IMR-90 (cell line): Measurements from ENCODE around the gene GSG1L. TPM values are rescaled to one million over a fixed set of nuclear protein-coding genes. Genes with fewer than 3 reads are reported as not detected.

Experiments
- ATAC-seq: fragments of 200-7000 bp; cut with Tn5 transposase; 2 replicates; pipeline ENCODE4 v1.9.1; 2020; ENCODE audit warnings: low read depth, mild to moderate bottlenecking, moderate library complexity
- BruUV-seq: library from RNA; stranded (reverse); fragments of 400-500 nt; replicated peaks from 2 replicates; lab custom pipeline; 2021; lab: Mats Ljungman, UMichigan
- CTCF ChIA-PET: fragments of 300-600 bp; formaldehyde crosslinking; extraction: SDS; loops from one replicate; lab custom pipeline; 2021; ENCODE audit warnings: antibody characterized with exemption; lab: Yijun Ruan, JAX
- POLR2A ChIA-PET: fragments of 300-600 bp; sonication (Branson Sonifier 250); formaldehyde crosslinking; loops from one replicate; lab custom pipeline; 2022; ENCODE audit warnings: antibody characterized with exemption; ENCODE audit not compliant: unreplicated experiment; lab: Charles Lee
- DNase-seq: peaks from one replicate; pipeline ENCODE4 v3.0.0; 2013
- H2AFZ ChIP-seq: replicated peaks from 2 replicates; pipeline ENCODE3; 2013; ENCODE audit warnings: low read length, mild to moderate bottlenecking; ENCODE audit not compliant: poor library complexity
- H2AK5ac ChIP-seq: 2 replicates; pipeline ENCODE4 v1.6.1; 2013; ENCODE audit warnings: low read depth, low read length, inconsistent platforms
- H2AK9ac ChIP-seq: replicated peaks from 2 replicates; pipeline ENCODE3; 2013; ENCODE audit warnings: mild to moderate bottlenecking, low read depth, low read length, moderate library complexity; ENCODE audit not compliant: poor library complexity
- H2BK120ac ChIP-seq: 2 replicates; pipeline ENCODE4 v1.6.1; 2013; ENCODE audit warnings: low read depth, low read length, inconsistent platforms
- H2BK15ac ChIP-seq: 3 replicates; pipeline ENCODE4 v1.6.1; 2013; ENCODE audit warnings: low read depth, low read length, inconsistent platforms
- H2BK20ac ChIP-seq: 2 replicates; pipeline ENCODE4 v1.6.1; 2013; ENCODE audit warnings: low read depth, mild to moderate bottlenecking, inconsistent platforms, low read length, moderate library complexity
- H2BK5ac ChIP-seq: 2 replicates; pipeline ENCODE4 v1.6.1; 2013; ENCODE audit warnings: mild to moderate bottlenecking, low read depth, low read length, inconsistent platforms; ENCODE audit not compliant: poor library complexity, severe bottlenecking
- H3K14ac ChIP-seq: replicated peaks from 2 replicates; pipeline ENCODE4 v1.6.1; 2013; ENCODE audit warnings: low read depth, low read length, inconsistent platforms
- H3K18ac ChIP-seq: 2 replicates; pipeline ENCODE4 v1.6.1; 2013; ENCODE audit warnings: low read depth, low read length, control low read depth
- H3K23ac ChIP-seq: 2 replicates; pipeline ENCODE4 v1.6.1; 2013; ENCODE audit warnings: low read depth, low read length, inconsistent platforms
- H3K27ac ChIP-seq: 2 replicates; pipeline ENCODE4 v1.5.1; 2013; ENCODE audit warnings: mild to moderate bottlenecking, control low read depth, low read length; ENCODE audit not compliant: insufficient read depth
- H3K27me3 ChIP-seq: 2 replicates; pipeline ENCODE4 v1.6.1; 2013; ENCODE audit warnings: low read length; ENCODE audit not compliant: control insufficient read depth, insufficient read depth
- H3K36me3 ChIP-seq: 2 replicates; pipeline ENCODE4 v1.6.1; 2013; ENCODE audit warnings: low read length, mixed read lengths; ENCODE audit not compliant: control insufficient read depth, insufficient read depth
- H3K4ac ChIP-seq: 2 replicates; pipeline ENCODE4 v1.6.1; 2013; ENCODE audit warnings: low read depth, low read length, inconsistent platforms
- H3K4me1 ChIP-seq: 2 replicates; pipeline ENCODE4 v1.6.1; 2013; ENCODE audit warnings: low read length, mixed read lengths; ENCODE audit not compliant: control insufficient read depth, insufficient read depth
- H3K4me2 ChIP-seq: 2 replicates; pipeline ENCODE4 v1.6.1; 2013; ENCODE audit warnings: low read depth, mild to moderate bottlenecking, control low read depth, low read length, moderate library complexity
- H3K4me3 ChIP-seq: 2 replicates; pipeline ENCODE4 v1.5.1; 2013; ENCODE audit warnings: low read depth, mild to moderate bottlenecking, control low read depth, low read length, moderate library complexity; ENCODE audit not compliant: insufficient read depth
- H3K56ac ChIP-seq: 2 replicates; pipeline ENCODE4 v1.6.1; 2013; ENCODE audit warnings: low read length, inconsistent platforms; ENCODE audit not compliant: insufficient read depth; ENCODE audit errors: extremely low read depth
- H3K79me1 ChIP-seq, 2 experiments: 2 replicates each; pipeline ENCODE4 v1.6.1; 2013; ENCODE audit warnings: low read length in 2 of 2, inconsistent platforms in 1 of 2, low read depth in 1 of 2
- H3K9ac ChIP-seq: 2 replicates; pipeline ENCODE4 v1.6.1; 2013; ENCODE audit warnings: low read depth, low read length, control low read depth
- H3K9me1 ChIP-seq: 2 replicates; pipeline ENCODE4 v1.6.1; 2013; ENCODE audit warnings: low read length, inconsistent platforms; ENCODE audit not compliant: insufficient read depth
- H3K9me3 ChIP-seq: 2 replicates; pipeline ENCODE4 v1.6.1; 2013; ENCODE audit warnings: low read length; ENCODE audit not compliant: control insufficient read depth, insufficient read depth
- H4K20me1 ChIP-seq: 2 replicates; pipeline ENCODE4 v1.6.1; 2013; ENCODE audit warnings: low read length, inconsistent platforms; ENCODE audit not compliant: insufficient read depth
- H4K5ac ChIP-seq: 2 replicates; pipeline ENCODE4 v1.6.1; 2013; ENCODE audit warnings: mild to moderate bottlenecking, low read depth, low read length, control low read depth
- H4K8ac ChIP-seq, 2 experiments: 2 replicates each; pipeline ENCODE4 v1.6.1; 2013; ENCODE audit warnings: low read depth in 2 of 2, low read length in 2 of 2, control low read depth in 1 of 2, inconsistent platforms in 1 of 2
- H4K91ac ChIP-seq: 2 replicates; pipeline ENCODE4 v1.6.1; 2013; ENCODE audit warnings: low read depth, low read length, inconsistent platforms; ENCODE audit not compliant: insufficient read depth
- BHLHE40 ChIP-seq: fragments of 150-350 bp; IDR thresholded peaks from 2 replicates; pipeline ENCODE4 v1.6.1; 2016; ENCODE audit warnings: mild to moderate bottlenecking, low read depth, low read length
- CEBPB ChIP-seq: IDR thresholded peaks from 2 replicates; pipeline ENCODE4 v1.6.1; 2012; ENCODE audit warnings: low read depth, low read length, improper control_type of control experiment
- CHD1 ChIP-seq: IDR thresholded peaks from 2 replicates; pipeline ENCODE4 v1.6.1; 2012; ENCODE audit warnings: low read depth, low read length, improper control_type of control experiment
- ELK1 ChIP-seq: fragments of 150-350 bp; IDR thresholded peaks from 2 replicates; pipeline ENCODE4 v1.6.1; 2016; ENCODE audit warnings: low read depth, mild to moderate bottlenecking, low read length, moderate library complexity, borderline replicate concordance
- FOS ChIP-seq: fragments of 150-350 bp; IDR thresholded peaks from 2 replicates; pipeline ENCODE4 v1.6.1; 2016; ENCODE audit warnings: low read depth, low read length
- MAFK ChIP-seq: IDR thresholded peaks from 2 replicates; pipeline ENCODE4 v1.6.1; 2012; ENCODE audit warnings: low read depth, low read length, improper control_type of control experiment
- MAZ ChIP-seq: IDR thresholded peaks from 2 replicates; pipeline ENCODE4 v1.6.1; 2012; ENCODE audit warnings: low read depth, mild to moderate bottlenecking, low read length, improper control_type of control experiment, moderate library complexity, borderline replicate concordance
- MXI1 ChIP-seq: IDR thresholded peaks from 2 replicates; pipeline ENCODE4 v1.6.1; 2012; ENCODE audit warnings: low read depth, mild to moderate bottlenecking, low read length, moderate library complexity, borderline replicate concordance
- NFE2L2 ChIP-seq: fragments of 150-350 bp; IDR thresholded peaks from 2 replicates; pipeline ENCODE4 v1.6.1; 2016; ENCODE audit warnings: low read depth, mild to moderate bottlenecking, low read length
- POLR2A ChIP-seq: IDR thresholded peaks from 2 replicates; pipeline ENCODE4 v1.6.1; 2012; ENCODE audit warnings: mild to moderate bottlenecking, low read depth, low read length
- RAD21 ChIP-seq: IDR thresholded peaks from 2 replicates; pipeline ENCODE4 v1.6.1; 2012; ENCODE audit warnings: low read length, improper control_type of control experiment
- RCOR1 ChIP-seq: IDR thresholded peaks from 2 replicates; pipeline ENCODE4 v1.6.1; 2012; ENCODE audit warnings: mild to moderate bottlenecking, low read length, improper control_type of control experiment; ENCODE audit not compliant: insufficient replicate concordance
- RFX5 ChIP-seq: IDR thresholded peaks from 2 replicates; pipeline ENCODE4 v1.8.0; 2012; ENCODE audit warnings: low read depth, mild to moderate bottlenecking, low read length, moderate library complexity
- SMC3 ChIP-seq: fragments of 150-350 bp; IDR thresholded peaks from 2 replicates; pipeline ENCODE4 v1.6.1; 2016; ENCODE audit warnings: low read depth, mild to moderate bottlenecking, antibody characterized with exemption, low read length, moderate library complexity
- USF2 ChIP-seq: fragments of 150-350 bp; IDR thresholded peaks from 2 replicates; pipeline ENCODE4 v1.6.1; 2017; ENCODE audit warnings: mild to moderate bottlenecking, antibody characterized with exemption, low read length, low read depth
- WGBS, 2 experiments: methylation state at CpG; one replicate each; pipeline versions ENCODE4 v1.1.5 to v1.1.7; 2013; ENCODE audit warnings: missing lambda C conversion rate in 2 of 2; ENCODE audit not compliant: insufficient read length in 1 of 2; ENCODE audit errors: extremely low coverage in 2 of 2; 5-methylcytosine and 5-hydroxymethylcytosine counted together
- dilution Hi-C: fragments of 300-500 bp; cut with HindIII; formaldehyde crosslinking; loops from one replicate; pipeline ENCODE4 v1.14.3; 2018; ENCODE audit warnings: low sequenced_read_pairs; ENCODE audit not compliant: unreplicated experiment
- in situ Hi-C: fragments of 300-500 bp; cut with MboI; formaldehyde crosslinking; loops from 3 replicates; pipeline ENCODE4 v1.14.3; 2019; ENCODE audit warnings: low sequenced_read_pairs, inconsistent platforms, mixed read lengths
- intact Hi-C: fragments of 100-400 bp; cut with micrococcal nuclease; formaldehyde crosslinking; loops from 2 replicates; pipeline ENCODE4 v1.10.0; 2022
- polyA plus RNA-seq, 3 experiments: library from polyadenylated mRNA; depleted of rRNA; stranded (reverse); fragments of >200 nt; gene quantifications; 2 replicates each; pipeline ENCODE4 v1.2.3, GENCODE V29; 2012; ENCODE audit warnings: low replicate concordance in 1 of 3
- total RNA-seq: library from RNA; depleted of rRNA; stranded (reverse); fragments of >200 nt; gene quantifications from 2 replicates; pipeline ENCODE4 v1.2.3, GENCODE V29; 2012
- TF ChIP-seq, protein P1 (sequence below): conservative IDR thresholded peaks from 2 replicates; pipeline ENCODE4 v1.5.1; 2012; ENCODE audit warnings: mild to moderate bottlenecking, low read depth, low read length, improper control_type of control experiment

Gene GSG1L
- total and polyA plus RNA-seq, 2 of the 4 experiments (the other 2 are of a cell fraction): not detected

DNA sequence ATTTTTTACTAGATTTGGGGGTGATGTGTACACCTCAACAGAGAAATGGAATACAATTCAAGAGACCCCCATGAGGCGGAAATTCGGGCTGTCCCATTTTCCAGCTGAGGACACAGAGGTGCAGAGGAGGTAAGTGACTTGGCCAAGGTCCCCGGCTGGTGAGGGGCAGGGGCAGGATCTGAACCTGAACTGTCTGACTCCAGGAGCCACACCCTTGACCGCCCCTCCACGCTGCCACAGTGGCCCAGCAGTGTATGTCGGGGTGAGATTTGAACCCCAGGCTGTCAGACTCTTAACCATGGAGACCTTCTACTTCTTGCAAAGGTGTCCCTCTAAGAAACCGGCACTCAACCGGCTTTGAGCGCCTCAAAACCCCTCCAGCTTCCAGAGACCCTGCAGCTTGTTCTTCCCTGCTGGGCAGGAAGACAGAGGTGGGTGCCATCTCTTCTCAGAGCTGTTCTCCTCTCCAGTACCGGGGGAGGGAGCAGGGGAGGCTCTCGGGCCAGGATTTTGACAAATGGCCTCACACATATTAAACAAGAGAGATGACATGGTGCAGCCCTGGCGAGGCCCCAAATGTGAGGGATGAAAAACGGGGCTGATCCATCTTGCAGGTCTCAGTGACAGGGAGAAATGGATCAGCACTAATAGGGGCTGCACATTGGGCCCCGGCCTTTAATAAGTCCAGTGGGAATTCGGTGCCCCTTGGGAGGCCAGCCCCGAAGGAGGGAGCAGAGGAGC, 222.3 kb downstream of the GSG1L start:
- Histone ChIP-seq H3K4me3 (no peak overlapping the region), H3K4me2 (no peak overlapping the region), H3K9me3 (no peaks in the 10 kb centered on the region), H3K56ac (no peak overlapping the region), H2BK20ac (no peak overlapping the region), H2BK15ac (no peak overlapping the region), H4K20me1 (no peaks in the 10 kb centered on the region), H3K79me1 (no peaks in the 10 kb centered on the region), H2AK5ac (no peak overlapping the region), H3K14ac (no peak overlapping the region), H3K4me1 (no peaks in the 10 kb centered on the region), H4K5ac (no peak overlapping the region), H2BK120ac (no peak overlapping the region), H4K91ac (no peak overlapping the region), H4K8ac (no peak overlapping the region), H2AFZ (no peak overlapping the region), H3K9ac (no peak overlapping the region), H3K27ac (no peak overlapping the region), H3K9me1 (no peaks in the 10 kb centered on the region), H3K36me3 (no peaks in the 10 kb centered on the region), H2AK9ac (no peak overlapping the region), H2BK5ac (no peak overlapping the region), H3K27me3 (peaks cover 9% of the 10 kb centered on the region), H3K4ac (no peak overlapping the region), H3K18ac (no peak overlapping the region), H3K23ac (no peak overlapping the region)
- BruUV-seq: no TSS peak
- DNase-seq (no peak), ATAC-seq (no peak)
- ChIA-PET POLR2A (no interaction called here), CTCF (no interaction called here)
- WGBS, 2 experiments: 62% methylated on average over 6 of the region's 16 CpGs; no CpG with 5 or more reads in 1 of the 2 experiments
- TF ChIP-seq RCOR1: no peak
- TF ChIP-seq USF2: no peak
- no peak for TF ChIP-seq CHD1
- TF ChIP-seq MAFK: no peak
- no peak for TF ChIP-seq FOS
- TF ChIP-seq POLR2A: no peak
- TF ChIP-seq RAD21: no peak
- no peak for TF ChIP-seq MAZ
- TF ChIP-seq, protein P1, sequence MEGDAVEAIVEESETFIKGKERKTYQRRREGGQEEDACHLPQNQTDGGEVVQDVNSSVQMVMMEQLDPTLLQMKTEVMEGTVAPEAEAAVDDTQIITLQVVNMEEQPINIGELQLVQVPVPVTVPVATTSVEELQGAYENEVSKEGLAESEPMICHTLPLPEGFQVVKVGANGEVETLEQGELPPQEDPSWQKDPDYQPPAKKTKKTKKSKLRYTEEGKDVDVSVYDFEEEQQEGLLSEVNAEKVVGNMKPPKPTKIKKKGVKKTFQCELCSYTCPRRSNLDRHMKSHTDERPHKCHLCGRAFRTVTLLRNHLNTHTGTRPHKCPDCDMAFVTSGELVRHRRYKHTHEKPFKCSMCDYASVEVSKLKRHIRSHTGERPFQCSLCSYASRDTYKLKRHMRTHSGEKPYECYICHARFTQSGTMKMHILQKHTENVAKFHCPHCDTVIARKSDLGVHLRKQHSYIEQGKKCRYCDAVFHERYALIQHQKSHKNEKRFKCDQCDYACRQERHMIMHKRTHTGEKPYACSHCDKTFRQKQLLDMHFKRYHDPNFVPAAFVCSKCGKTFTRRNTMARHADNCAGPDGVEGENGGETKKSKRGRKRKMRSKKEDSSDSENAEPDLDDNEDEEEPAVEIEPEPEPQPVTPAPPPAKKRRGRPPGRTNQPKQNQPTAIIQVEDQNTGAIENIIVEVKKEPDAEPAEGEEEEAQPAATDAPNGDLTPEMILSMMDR: no peak
- no peak for TF ChIP-seq MXI1
- no peak for TF ChIP-seq RFX5
- TF ChIP-seq SMC3: no peak
- no peak for TF ChIP-seq NFE2L2
- no peak for TF ChIP-seq ELK1
- no peak for TF ChIP-seq CEBPB
- no peak for TF ChIP-seq BHLHE40
- intact Hi-C loops (no loop called here), in situ Hi-C loops (no loop called here), dilution Hi-C loops (no loop called here)
